SK-N-SH (cell line): ENCODE measurements around the gene ADIPOR2. TPM values are rescaled to one million over a fixed set of nuclear protein-coding genes. Genes with fewer than 3 reads are reported as not detected.

Source experiments
- CTCF ChIA-PET: fragments of 300-600, 350-600 bp; formaldehyde crosslinking; extraction: SDS; loops from one replicate; lab custom pipeline; 2021; lab: Yijun Ruan, JAX
- POLR2A ChIA-PET: fragments of 350-600 bp; sonication (Branson Sonifier 250); formaldehyde crosslinking; extraction: SDS; loops from one replicate; lab custom pipeline; 2020; ENCODE audit warnings: antibody characterized with exemption, inconsistent platforms; lab: Yijun Ruan, JAX
- DNase-seq: peaks from one replicate; pipeline ENCODE4 v3.0.0; 2012
- H2AFZ ChIP-seq: fragments of 200-600 bp; sonication (generic); 2 replicates; pipeline ENCODE4 v1.8.1; 2016; ENCODE audit warnings: antibody characterized with exemption, mild to moderate bottlenecking, low read depth
- H3F3A ChIP-seq: fragments of 200-600 bp; sonication (generic); replicated peaks from 2 replicates; pipeline ENCODE3; 2016; ENCODE audit warnings: antibody characterized with exemption, mild to moderate bottlenecking; ENCODE audit not compliant: insufficient read depth
- H3K27ac ChIP-seq, 2 experiments: fragments of 200-500 bp in 1 of 2; fragments of 200-600 bp in 1 of 2; sonication (Bioruptor generic) in 1 of 2; sonication (generic), shearing (Covaris generic) in 1 of 2; 2 replicates each; pipeline versions ENCODE4 v1.5.1 to v1.6.1; 2014 to 2016; ENCODE audit warnings: low read depth in 2 of 2, inconsistent platforms in 1 of 2, low read length in 1 of 2, mild to moderate bottlenecking in 1 of 2, mixed read lengths in 1 of 2
- H3K27me3 ChIP-seq: fragments of 200-600 bp; sonication (generic), shearing (Covaris generic); 2 replicates; pipeline ENCODE4 v1.6.1; 2016; ENCODE audit warnings: mixed run types; ENCODE audit not compliant: insufficient read depth
- H3K36me3 ChIP-seq, 2 experiments: fragments of 200-500 bp in 1 of 2; fragments of 200-600 bp in 1 of 2; sonication (Bioruptor generic) in 1 of 2; sonication (generic) in 1 of 2; replicated peaks in 1 of 2; 2 replicates each; pipeline versions ENCODE3 to v1.5.1; 2014 to 2016; ENCODE audit warnings: low read length in 1 of 2, mild to moderate bottlenecking in 1 of 2; ENCODE audit not compliant: insufficient read depth in 2 of 2, control insufficient read depth in 1 of 2
- H3K4me1 ChIP-seq, 2 experiments: fragments of 200-500 bp in 1 of 2; fragments of 200-600 bp in 1 of 2; sonication (Bioruptor generic) in 1 of 2; sonication (generic), shearing (Covaris generic) in 1 of 2; 2 replicates each; pipeline versions ENCODE4 v1.5.1 to v1.6.1; 2014 to 2016; ENCODE audit warnings: low read depth in 1 of 2, low read length in 1 of 2, mixed run types in 1 of 2; ENCODE audit not compliant: insufficient read depth in 2 of 2, control insufficient read depth in 1 of 2
- H3K4me2 ChIP-seq: fragments of 200-600 bp; sonication (generic), shearing (Covaris generic); 2 replicates; pipeline ENCODE4 v1.6.1; 2017; ENCODE audit warnings: mixed run types
- H3K4me3 ChIP-seq, 2 experiments: fragments of 200-500 bp in 1 of 2; fragments of 200-600 bp in 1 of 2; sonication (Bioruptor generic) in 1 of 2; sonication (generic), shearing (Covaris generic) in 1 of 2; 2 replicates each; pipeline versions ENCODE4 v1.5.1 to v1.8.1; 2014 to 2016; ENCODE audit warnings: low read depth in 2 of 2, inconsistent platforms in 1 of 2, low read length in 1 of 2, mild to moderate bottlenecking in 1 of 2, mixed read lengths in 1 of 2, moderate library complexity in 1 of 2
- H3K79me2 ChIP-seq: fragments of 200-600 bp; sonication (generic); 2 replicates; pipeline ENCODE4 v1.8.1; 2017; ENCODE audit warnings: mild to moderate bottlenecking; ENCODE audit not compliant: insufficient read depth
- H3K9ac ChIP-seq: fragments of 200-600 bp; sonication (generic); 2 replicates; pipeline ENCODE4 v1.6.1; 2017; ENCODE audit warnings: mixed run types
- H3K9me2 ChIP-seq: fragments of 200-600 bp; sonication (generic); 2 replicates; pipeline ENCODE4 v1.6.1; 2017; ENCODE audit warnings: mixed run types
- H3K9me3 ChIP-seq: fragments of 200-600 bp; sonication (generic); 2 replicates; pipeline ENCODE4 v1.6.1; 2017; ENCODE audit warnings: mixed run types, mild to moderate bottlenecking, moderate library complexity
- H4K20me1 ChIP-seq: fragments of 200-600 bp; sonication (generic); 2 replicates; pipeline ENCODE4 v1.6.1; 2017; ENCODE audit warnings: mild to moderate bottlenecking, mixed run types; ENCODE audit not compliant: insufficient read depth
- CTCF ChIP-seq: fragments of 200-600 bp; sonication (generic); IDR thresholded peaks from 2 replicates; pipeline ENCODE4 v1.6.1; 2017; ENCODE audit warnings: antibody characterized with exemption, mild to moderate bottlenecking, moderate library complexity
- EZH2phosphoT487 ChIP-seq: fragments of 200-600 bp; sonication (generic); IDR thresholded peaks from 2 replicates; pipeline ENCODE4 v1.6.1; 2017; ENCODE audit warnings: low read depth, mixed run types, mild to moderate bottlenecking, antibody characterized with exemption, moderate library complexity, borderline replicate concordance
- IRF3 ChIP-seq: fragments of 150-350 bp; IDR thresholded peaks from 2 replicates; pipeline ENCODE4 v1.6.1; 2016; ENCODE audit warnings: mild to moderate bottlenecking, low read depth, low read length
- JUND ChIP-seq: IDR thresholded peaks from 2 replicates; pipeline ENCODE4 v1.4.0; 2012
- MXI1 ChIP-seq: IDR thresholded peaks from 2 replicates; pipeline ENCODE4 v1.6.1; 2012; ENCODE audit warnings: mild to moderate bottlenecking, low read depth, low read length, improper control_type of control experiment
- NFIC ChIP-seq: IDR thresholded peaks from 2 replicates; pipeline ENCODE4 v1.4.0; 2012; ENCODE audit warnings: borderline replicate concordance
- PBX3 ChIP-seq: IDR thresholded peaks from 2 replicates; pipeline ENCODE4; 2012
- RCOR1 ChIP-seq: fragments of 150-350 bp; IDR thresholded peaks from 2 replicates; pipeline ENCODE4 v1.6.1; 2017; ENCODE audit warnings: antibody characterized with exemption, low read length
- TCF12 ChIP-seq: IDR thresholded peaks from 2 replicates; pipeline ENCODE4 v1.4.0; 2012
- USF1 ChIP-seq: IDR thresholded peaks from 2 replicates; pipeline ENCODE4 v1.4.0; 2012; ENCODE audit warnings: low read depth, borderline replicate concordance
- USF2 ChIP-seq: fragments of 150-350 bp; IDR thresholded peaks from 2 replicates; pipeline ENCODE4 v1.6.1; 2017; ENCODE audit warnings: antibody characterized with exemption, low read length, low read depth, borderline replicate concordance
- YY1 ChIP-seq: IDR thresholded peaks from 2 replicates; pipeline ENCODE4 v1.4.0; 2012; ENCODE audit warnings: low read depth, mild to moderate bottlenecking
- WGBS: methylation state at CpG from one replicate; pipeline ENCODE4 v1.1.6; 2017; ENCODE audit warnings: low lambda C conversion rate; 5-methylcytosine and 5-hydroxymethylcytosine counted together
- polyA plus RNA-seq, 3 experiments: library from polyadenylated mRNA; depleted of rRNA; stranded (reverse); fragments of >200 nt; gene quantifications; 2 replicates each; pipeline ENCODE4 v1.2.3, GENCODE V29; 2012

Gene ADIPOR2
- polyA plus RNA-seq, 1 of the 3 experiments (the other 2 are of a cell fraction): 17.1 TPM

GRCh38 chr12:1769809-1770494, 79.1 kb downstream of the ADIPOR2 start:
- Histone ChIP-seq H3K4me1 (peaks cover 2 to 8% of the 10 kb centered on the region in 2 experiments; a peak in 3 of 4 replicates), H3K36me3 (peaks cover 8 to 10% of the 10 kb centered on the region in 2 experiments), H3K9ac (no peak overlapping the region), H3K27ac (no peak overlapping the region), H3K9me2 (no peaks in the 10 kb centered on the region), H3K79me2 (peaks cover 44% of the 10 kb centered on the region; the same call in 1 of the 2 replicates)
- ChIA-PET CTCF (interaction anchor here (1.0 to 1.8 kb wide), 6 partner anchors 21 to 170 kb away, joined by 3 to 9 read pairs (median 6); partner anchors contain the start of gene LRTM2), POLR2A (no interaction called here)
- TF ChIP-seq CTCF: no peak
- no peak for TF ChIP-seq RCOR1
- TF ChIP-seq EZH2phosphoT487: no peak
- no peak for TF ChIP-seq YY1
- TF ChIP-seq, all 33 proteins: peak for 0
- WGBS: 82% methylated on average over 8 of the region's 8 CpGs
- Histone ChIP-seq H3K4me3 (no peak overlapping the region), H2AFZ (no peak overlapping the region), H4K20me1 (no peaks in the 10 kb centered on the region), H3K27me3 (no peaks in the 10 kb centered on the region), H3F3A (no peaks in the 10 kb centered on the region), H3K9me3 (no peaks in the 10 kb centered on the region), H3K4me2 (no peak overlapping the region)
- no peak for DNase-seq

- no peak overlapping the region for H3K4me2 ChIP-seq
- no peak overlapping the region for H3K4me3 ChIP-seq
- no peak overlapping the region for H3K27ac ChIP-seq
- H3K4me1 ChIP-seq: peaks cover 16 to 44% of the 10 kb centered on the region in 2 experiments
- H3K79me2 ChIP-seq: peaks cover 41% of the 10 kb centered on the region
- no peak overlapping the region for H2AFZ ChIP-seq
- H3K9me3 ChIP-seq: no peaks in the 10 kb centered on the region
- no peaks in the 10 kb centered on the region for H3K27me3 ChIP-seq
- peaks cover 13 to 16% of the 10 kb centered on the region in 2 experiments for H3K36me3 ChIP-seq
- ChIA-PET CTCF (interaction anchor here (0.7 to 5.9 kb wide), 5 partner anchors 17 to 262 kb away, joined by 3 to 38 read pairs (median 4); no protein-coding TSS in a partner anchor), POLR2A (no interaction called here)
- H4K20me1 ChIP-seq: no peaks in the 10 kb centered on the region
- H3F3A ChIP-seq: peaks cover 26% of the 10 kb centered on the region
- TF ChIP-seq USF1: no peak
- TF ChIP-seq USF2: no peak
- TF ChIP-seq NFIC: no peak; the same call in 1 of the 2 replicates
- peak; percentile 81 for TF ChIP-seq PBX3
- TF ChIP-seq MXI1: no peak
- TF ChIP-seq JUND: no peak
- TF ChIP-seq TCF12: peak; percentile 83
- no peak for TF ChIP-seq EZH2phosphoT487
- no peak for TF ChIP-seq IRF3
- H3K9me2 ChIP-seq: no peaks in the 10 kb centered on the region
- H3K9ac ChIP-seq: no peak overlapping the region
- WGBS: 66% methylated on average over 4 of the region's 4 CpGs
- DNase-seq: no peak
These were observed 83.2 kb downstream of the ADIPOR2 start for GRCh38 chr12:1773937-1774655.
